HG03439 (cell line): ENCODE data around the gene YBX3.

Experiments
- ATAC-seq: cut with Tn5 transposase; IDR thresholded peaks from one replicate; pipeline ENCODE4 v1.9.1; 2021; ENCODE audit warnings: mild to moderate bottlenecking, moderate library complexity; ENCODE audit not compliant: unreplicated experiment

YBX3 gene

DNA sequence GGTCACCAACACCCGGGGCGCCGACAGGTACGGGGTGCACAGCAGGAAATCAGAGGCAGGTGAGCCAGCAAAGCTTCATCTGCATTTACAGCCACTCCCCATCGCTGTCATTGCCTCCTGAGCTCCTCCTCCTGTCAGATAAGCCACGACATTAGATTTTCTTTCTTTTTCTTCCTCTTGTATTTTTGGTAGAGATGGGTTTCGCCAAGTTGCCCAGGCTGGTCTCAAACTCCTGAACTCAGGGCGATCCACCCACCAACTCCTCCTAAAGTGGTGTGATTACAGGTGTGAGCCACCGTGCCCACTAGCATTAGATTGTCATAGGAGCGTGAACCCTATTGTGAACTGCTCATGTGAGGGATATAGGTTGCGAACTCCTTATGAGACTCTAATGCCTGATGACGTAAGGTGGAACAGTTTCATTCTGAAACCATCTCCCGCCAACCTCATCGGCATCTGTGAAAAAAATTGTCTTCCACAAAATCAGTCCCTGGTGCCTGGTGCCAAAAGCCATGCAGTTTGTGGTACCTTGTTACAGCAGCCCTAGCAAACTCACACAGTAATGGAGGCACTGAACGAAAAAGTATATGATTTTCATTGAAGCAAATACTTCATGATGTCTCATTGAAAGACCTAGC lies 50.8 kb downstream of the YBX3 start:
- no peak for ATAC-seq

DNA sequence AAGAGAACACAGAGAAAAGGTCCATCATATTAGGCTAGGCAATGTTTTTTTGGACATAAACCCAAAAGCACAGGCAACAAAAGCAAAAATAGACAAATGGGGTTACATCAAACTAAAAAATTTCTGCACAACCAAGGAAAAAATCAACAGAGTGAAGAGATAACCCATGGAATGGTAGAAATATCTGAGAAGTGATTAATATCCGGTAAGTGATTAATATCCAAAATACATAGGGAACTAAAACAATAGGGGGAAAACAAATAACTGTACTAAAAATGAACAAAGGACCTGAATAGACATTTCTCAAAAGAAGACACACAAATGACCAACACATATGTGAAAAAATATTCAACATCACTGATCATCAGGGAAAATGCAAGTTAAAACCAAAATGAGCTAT lies 53.6 kb downstream of the YBX3 start:
- ATAC-seq = no peak

- ATAC-seq = no peak
These were observed 54.6 kb downstream of the YBX3 start for GRCh38 chr12:10668526-10668925.

DNA sequence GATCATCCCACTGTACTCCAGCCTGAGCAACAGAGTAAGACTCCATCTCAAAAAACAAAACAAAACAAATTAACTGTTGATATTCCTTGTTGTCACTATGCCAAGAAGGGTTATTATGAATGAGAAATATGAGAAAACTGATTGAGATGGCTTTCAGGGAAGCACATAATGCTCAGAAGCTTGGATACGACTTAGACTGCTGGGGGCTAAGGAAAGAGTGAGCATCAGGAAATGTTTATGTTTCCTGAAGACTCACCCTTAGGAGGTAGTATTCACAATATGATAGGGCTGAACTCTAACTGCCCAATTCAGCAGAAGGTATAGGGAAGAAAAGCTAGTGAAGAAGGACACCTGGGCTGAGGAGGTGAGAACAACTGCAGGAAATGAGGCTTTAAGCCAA lies 55.5 kb downstream of the YBX3 start:
- no peak for ATAC-seq

GRCh38 chr12:10664499-10664898 lies 58.6 kb downstream of the YBX3 start:
- no peak for ATAC-seq

DNA sequence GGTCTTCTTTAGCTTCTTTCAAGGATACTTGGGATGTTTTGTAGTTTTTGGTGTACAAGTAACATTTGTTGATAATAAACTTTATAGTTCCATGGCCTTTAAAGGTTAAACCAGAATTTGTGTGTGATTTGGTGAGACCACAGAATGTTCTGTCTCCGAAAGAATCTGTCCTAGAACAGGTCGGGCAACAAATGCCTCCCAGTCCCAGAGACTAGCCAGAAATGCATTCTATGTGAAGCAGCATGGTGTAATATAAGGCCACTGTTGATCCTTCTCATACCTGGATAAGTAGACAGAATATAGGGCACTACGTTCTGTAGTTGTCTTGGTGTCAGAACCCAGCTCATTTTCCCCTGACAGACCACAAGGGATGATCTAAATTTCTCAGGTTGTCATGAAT lies 59.3 kb downstream of the YBX3 start:
- ATAC-seq = no peak

DNA sequence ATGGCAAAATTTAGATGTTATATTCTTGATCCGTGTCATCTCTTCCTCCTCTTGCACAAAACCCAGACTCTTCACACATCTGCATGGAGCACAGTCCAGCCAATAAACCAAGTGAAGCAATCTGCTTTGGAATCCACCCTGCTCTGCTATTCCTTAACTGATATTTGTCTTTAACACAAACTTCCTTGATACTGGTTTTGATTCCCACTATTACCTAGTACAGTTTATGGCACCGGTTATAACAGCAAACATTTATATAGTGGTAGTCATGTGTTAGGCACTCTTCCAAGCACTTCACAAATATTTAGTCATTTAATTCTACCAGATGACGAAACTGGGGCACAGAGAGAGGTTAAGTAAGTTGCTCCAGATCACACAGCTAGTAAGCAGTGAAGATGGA lies 61.8 kb downstream of the YBX3 start:
- ATAC-seq = no peak

- no peak for ATAC-seq
These were observed 69.1 kb downstream of the YBX3 start for GRCh38 chr12:10654003-10654402.

- no peak for ATAC-seq
These were observed 70.9 kb downstream of the YBX3 start for GRCh38 chr12:10652192-10652591.
